Measurements from ENCODE around the gene IBA57.

The IBA57 gene

DNA sequence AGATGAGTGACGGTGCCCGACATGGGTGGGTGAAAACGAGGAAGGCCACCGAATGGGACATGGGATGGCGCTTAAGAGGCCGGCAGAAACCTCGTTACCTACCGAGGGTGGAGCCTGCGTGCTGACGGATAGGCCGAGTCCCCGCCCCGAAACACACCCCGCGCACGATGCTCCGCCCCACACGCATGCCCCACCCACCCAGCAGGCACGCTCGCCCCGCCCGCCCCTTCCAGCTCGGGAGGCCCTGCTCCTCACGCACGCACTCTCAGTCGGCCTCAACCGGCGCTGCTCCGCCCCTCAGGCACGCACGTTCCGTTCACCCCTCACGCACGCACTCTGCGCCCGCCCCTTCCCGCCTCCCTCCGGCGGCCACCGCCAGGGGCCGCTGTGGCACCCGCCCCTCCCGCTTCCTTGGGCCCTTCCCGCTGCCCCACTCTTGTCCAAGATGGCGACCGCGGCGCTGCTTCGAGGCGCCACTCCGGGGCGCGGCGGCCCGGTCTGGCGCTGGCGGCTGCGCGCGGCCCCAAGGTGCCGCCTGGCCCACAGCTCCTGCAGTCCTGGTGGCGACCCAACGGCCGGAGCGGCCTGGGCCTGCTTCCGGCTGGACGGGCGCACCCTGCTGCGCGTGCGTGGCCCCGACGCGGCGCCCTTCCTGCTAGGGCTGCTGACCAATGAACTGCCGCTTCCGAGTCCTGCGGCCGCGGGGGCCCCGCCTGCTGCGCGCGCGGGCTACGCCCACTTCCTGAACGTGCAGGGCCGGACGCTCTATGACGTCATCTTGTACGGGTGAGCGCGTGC, at the start of gene IBA57:
Gene IBA57 (plus strand): TSS at position 433 of the 798 bp plus-strand sequence. CDS start 13 bp downstream, at position 446.
- peak; percentile 96 to 97 for DNase-seq (ENCODE audit: low read depth in 2 of 2)

DNA sequence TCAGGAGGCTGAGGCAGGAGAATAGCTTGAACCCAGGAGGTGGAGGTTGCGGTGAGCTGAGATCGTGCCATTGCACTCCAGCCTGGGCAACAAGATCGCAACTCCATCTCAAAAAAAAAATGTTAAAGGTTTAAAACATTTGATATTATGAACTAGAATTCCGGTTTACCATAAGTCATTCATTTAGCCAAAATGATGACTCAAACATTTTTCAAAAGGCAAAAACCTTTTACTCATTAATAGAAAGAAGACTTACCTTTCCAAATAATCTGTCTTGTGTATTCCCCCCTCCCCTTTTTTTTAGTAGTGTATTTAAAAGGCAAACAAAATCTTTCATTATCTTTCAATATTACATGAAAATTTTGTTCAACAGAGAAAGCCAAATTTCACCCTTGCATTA, 48.3 kb upstream of the IBA57 start:
- DNase-seq (ENCODE audit: low read depth in 2 of 2): no peak

DNA sequence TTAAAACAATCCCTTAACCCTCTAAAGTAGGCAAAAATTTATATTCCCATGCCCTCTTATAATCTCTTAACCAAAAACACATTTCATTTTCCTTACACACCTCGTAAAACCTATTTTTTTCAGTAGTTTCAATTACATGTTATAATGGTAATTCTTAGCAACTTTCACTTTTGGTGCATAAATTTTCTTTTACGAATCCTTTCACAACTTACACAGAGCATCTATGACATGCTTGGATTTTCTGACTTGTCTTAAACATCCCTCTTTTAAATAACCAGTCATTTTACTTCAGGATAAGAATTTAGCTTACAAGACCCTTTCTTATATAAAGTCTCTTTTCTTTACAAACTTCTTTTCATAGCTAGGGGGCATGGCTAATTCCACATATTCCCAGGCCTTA, 47.6 kb upstream of the IBA57 start:
- no peak for DNase-seq (ENCODE audit: low read depth in 2 of 2)

DNA sequence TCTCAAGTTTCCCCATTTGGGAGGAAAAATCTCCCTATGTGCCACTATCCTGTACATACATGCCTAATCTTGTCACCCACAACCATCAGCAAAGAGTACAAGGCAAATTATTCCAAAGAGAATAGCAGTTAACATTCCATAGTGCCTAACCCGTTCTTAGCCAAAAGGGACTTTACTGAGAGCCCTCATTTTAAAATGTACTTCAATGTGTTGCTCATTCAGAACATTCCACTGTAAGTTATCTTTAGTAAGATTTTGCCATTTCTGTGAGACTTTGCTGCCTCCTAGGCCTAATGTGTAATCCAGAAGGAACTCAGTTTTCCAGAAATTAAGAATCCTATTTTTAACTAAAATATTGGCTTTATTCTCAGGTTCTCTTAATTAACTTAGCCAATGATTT, 45.3 kb upstream of the IBA57 start:
- no peak for DNase-seq (ENCODE audit: low read depth in 2 of 2)

DNA sequence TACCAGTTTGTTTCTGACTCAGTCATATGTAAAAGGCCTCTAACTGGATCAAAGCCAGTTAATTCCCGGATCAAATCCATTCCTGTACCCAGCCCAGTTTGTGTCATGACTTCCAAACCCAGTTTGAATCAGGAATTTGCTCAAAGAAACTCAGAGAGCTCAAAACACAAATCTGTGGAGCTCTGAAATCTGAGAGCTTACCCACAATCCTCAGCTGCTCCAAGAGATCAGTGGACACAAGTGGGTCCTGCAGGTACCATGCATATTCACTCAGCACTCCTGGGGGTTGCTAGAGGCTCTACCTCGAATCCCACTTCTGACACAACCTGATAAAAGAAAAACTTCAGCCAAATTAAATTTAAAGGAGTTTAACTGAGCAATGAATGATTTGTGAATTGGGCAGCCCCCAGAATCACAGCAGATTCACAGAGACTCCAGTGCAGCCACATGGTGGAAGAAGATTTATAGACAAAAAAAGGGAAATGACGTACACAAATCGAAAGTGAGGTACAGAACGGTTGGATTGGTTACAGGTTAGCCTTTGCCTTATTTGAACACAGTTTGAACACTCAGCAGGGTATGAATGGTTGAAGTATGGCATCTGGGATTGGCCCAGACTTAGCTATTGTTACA, 44.6 kb upstream of the IBA57 start:
- no peak for DNase-seq (ENCODE audit: low read depth in 2 of 2)

DNA sequence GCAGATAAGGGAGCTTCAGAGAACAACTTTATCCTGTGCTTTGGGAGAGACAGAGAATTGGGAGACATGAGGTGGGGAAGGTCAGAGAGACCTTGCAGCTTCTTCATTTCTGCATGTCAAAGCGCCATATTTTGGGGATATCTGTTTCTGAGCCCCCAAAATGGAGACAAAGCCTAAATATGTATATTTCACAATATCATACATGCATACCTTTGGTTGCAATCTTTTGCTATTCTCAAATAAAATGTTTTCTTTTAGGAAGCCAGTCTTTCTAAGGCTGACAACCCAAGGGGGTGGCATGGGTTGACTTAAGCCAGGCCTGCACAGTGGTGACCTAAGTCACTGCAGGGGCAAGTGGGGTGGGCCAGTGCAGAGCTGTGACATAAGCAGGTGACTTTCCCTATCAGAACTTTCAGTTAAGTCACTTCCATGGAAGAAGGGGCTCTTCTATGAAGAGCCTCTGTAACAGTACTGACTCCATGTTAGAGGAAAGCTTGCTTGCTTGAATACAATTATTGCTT, 42.6 kb upstream of the IBA57 start:
- no peak for DNase-seq (ENCODE audit: low read depth in 2 of 2)

DNA sequence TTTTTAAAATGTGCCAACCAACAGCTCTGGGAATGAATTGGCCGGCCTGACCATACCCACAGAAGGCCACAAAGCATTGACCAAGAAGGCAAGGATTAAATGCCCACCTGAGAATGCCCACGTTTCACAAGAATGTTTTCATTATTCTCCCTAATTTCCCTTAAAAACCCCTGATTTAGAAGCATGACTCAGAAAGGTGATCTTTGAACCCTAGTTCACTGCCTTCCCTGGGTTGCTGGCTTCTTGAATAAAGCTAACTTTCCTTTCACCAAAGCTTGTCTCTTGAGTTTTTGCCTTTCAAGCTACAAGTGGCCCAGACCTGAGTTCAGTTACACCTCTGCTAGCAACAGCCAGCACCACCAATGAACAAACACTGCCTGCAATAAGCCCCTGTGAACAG, 42.1 kb upstream of the IBA57 start:
- DNase-seq (ENCODE audit: low read depth in 2 of 2): no peak

DNA sequence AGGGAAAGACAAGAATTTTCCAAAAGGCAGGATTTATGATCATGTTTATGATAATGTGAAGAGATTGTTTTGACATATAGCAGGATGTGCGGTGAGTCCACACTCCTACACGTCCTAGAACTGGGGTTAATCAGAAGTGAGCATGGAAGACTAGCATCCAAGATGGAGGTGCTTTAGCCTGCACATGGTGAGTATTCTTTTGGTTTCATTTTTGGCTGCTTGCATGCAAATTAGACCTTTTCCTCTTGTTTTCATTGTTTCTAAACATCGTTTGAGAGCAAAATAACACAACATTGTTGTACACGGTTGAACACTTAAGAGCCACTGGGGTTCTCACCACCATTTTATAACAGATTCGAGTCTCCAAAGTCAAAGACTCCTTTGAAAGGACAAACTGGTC, 40.4 kb upstream of the IBA57 start:
- no peak for DNase-seq (ENCODE audit: low read depth in 2 of 2)

DNA sequence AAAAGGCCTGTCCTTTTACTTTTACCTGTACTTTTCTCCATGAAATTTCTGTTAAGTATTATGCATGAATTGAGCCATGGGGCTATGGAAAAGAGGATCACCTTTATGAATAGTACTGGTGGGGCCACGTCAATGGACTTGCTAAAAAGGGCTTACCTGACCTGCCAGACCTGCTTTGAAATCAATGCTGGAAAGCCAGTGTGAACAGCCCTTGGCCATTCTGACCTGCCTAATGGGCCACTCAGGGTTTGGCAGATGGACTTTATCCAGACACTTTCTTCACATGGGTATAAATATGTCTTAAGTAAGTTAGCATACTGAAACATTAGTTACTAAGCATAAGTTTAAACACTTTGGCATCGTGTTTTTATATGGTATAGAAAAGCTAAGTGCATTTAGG, 33.8 kb upstream of the IBA57 start:
- DNase-seq (ENCODE audit: low read depth in 2 of 2): no peak

DNA sequence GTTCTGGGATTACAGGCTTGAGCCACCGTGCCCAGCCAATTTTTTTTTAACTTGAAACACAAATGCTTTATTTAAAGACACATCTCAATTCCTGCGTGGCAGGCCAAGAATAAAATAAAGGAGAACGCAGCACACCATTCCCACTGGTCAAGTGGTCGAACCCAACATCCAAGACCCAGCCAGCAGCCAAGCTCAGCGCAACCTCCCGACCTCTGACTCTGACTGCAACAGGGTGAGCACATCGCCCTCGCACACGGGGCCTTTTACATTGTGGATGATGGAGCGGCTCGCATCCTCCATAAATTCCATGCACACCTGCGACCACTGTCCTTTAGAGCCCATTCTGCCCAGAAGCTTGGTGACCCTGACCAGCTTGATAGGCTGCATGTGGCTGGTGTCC, 31.0 kb upstream of the IBA57 start:
- no peak for DNase-seq (ENCODE audit: low read depth in 2 of 2)

DNA sequence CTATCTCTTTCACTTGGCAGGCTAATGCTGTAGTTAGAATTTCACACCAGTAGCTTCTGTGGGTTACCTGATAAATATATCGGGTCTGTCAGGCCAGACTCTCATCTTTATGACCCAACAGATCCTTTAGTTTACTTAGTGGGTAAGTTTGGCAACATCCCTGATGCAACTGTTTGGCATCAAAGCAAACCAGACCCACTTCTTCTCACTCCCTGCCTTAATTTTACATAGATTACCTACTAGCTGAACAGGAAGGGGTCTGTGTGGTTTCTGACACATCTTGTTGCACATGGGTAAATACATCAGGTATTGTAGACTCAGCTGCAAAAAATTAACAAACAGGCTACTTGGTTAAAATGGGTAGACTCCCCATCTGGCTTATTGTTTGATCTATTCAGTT, 28.7 kb upstream of the IBA57 start:
- no peak for DNase-seq (ENCODE audit: low read depth in 2 of 2)

DNA sequence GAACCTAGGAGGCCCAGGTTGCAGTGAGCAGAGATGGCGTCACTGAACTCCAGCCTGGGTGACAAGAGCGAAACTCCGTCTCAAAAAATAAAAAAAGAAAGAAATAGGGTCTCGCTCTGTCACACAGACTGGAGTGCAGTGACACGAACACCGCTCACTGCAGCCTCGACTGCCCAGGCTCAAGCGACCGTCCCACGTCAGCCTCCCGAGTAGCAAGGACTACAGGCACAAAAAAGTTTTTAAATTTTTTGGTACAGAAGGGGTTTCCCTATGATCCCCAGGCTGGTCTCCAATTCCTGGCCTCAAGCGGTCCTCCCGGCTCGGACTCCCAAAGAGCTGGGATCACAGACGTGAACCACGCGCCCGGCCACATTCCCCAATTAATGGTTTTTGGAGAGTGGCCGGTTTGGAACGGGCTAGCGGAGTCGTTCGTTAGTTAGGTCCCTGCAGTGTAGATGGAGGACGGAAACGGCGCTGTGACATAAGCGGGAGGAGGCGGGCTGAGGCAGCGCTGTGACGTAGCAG, 26.1 kb upstream of the IBA57 start:
- DNase-seq (ENCODE audit: low read depth in 2 of 2): no peak

DNA sequence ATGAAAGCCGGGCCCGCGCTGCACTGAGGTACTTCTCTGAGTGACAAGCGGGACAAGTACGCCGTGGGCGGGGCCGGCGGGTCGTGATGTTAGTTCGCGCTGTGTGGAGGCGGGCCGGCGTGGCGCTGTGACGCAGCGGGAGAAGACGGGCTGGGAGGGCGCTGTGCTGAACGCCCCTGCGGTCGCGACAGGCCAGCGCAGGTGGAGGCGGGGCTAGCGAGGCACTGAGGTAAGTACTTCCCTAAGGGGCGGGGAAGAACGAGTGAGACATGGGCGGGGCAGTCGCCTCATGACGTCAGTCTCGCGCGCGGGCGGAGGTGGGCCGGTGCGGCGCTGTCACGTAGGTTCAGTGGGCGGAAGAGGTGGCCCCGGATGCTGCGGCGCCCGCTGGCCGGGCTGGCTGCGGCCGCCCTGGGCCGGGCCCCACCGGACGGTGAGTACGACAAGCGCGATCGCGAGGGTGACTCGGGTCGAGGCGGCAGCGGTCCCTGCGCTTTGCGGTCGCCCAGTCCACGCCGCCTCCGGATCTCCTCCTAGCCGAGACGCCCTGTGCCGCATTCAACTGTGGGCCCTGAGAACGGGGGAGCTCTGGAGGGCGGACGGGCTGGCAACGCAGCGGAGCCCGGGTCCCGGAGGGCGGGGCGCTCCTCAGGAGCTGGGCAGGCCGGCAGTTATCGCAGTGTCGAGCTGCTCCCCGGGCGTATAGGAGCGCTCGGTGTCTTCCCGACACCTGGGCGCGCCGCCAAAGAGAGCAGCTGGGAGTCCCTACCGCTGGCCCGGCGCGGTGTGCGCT, 25.5 kb upstream of the IBA57 start, which contains the start of gene GUK1:
Gene GUK1 (plus strand): TSS at position 349 of the 793 bp plus-strand sequence. CDS start 24 bp downstream, at position 373.
- DNase-seq (ENCODE audit: low read depth in 2 of 2): peak; percentile 97 to 98

DNA sequence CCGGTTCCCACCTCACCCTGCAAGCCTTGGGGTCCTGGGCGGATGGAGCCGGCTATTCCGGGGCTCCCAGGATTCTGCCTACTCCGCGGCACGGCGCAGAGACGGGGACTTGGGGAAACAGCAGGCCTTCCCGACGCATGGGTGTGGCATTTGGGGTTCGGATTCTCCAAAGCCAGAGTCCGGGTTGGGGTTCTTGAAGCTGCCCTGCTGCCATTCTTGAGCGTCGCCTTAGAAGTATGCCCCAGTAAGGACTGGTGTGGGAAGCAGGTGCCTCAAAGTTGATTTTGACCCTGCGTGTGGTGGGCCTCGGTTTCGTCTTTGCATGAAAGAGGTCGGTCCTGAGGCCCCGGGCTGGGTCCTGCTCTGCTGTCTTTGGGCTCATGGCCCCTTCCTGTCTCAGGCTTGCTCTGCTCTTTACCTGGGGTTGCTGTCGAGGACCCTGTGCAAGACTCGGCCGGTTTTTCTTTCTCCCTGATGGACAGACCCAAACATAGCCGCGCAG, 24.8 kb upstream of the IBA57 start:
- DNase-seq (ENCODE audit: low read depth in 2 of 2): no peak

DNA sequence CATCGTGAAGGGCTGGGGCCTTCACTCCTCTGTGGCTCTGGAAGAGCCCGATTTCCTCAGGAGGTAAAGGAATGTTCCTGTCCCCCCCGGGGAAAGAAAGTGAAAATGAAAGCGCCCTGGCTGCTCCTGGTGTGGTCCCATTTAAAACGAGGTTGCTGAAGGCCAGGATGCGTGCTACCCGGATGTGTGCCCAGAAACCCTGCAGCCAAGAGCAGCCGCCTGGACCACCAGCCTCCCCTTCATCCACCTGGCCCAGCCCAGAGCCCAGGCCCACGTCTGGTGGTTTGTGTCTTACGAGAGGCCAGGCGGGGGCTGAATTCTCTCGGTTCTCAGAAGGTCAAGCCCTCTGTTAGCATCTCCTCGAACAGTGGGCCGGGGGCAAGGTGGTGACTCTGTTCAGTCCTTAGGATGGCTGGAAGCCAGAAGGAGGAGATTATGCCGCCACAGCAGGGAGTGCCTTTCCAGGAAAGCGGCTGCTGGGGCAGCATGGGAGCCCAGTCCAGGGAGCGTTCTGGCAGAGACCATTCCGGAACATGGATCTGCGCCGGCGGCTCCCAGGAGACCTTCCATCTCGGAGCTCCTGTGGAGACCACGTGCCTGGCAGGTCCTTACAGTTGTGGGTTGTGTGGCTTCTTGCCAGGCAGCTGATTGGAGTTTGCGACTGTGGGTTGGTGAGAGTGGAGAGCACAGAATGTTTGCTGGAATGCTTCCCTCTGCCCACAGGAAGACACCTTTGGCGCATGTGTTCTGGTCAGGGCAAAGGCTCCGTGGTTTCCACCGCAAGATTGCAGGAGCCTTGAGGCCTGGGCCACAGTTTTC, 24.2 kb upstream of the IBA57 start:
- no peak for DNase-seq (ENCODE audit: low read depth in 2 of 2)

DNA sequence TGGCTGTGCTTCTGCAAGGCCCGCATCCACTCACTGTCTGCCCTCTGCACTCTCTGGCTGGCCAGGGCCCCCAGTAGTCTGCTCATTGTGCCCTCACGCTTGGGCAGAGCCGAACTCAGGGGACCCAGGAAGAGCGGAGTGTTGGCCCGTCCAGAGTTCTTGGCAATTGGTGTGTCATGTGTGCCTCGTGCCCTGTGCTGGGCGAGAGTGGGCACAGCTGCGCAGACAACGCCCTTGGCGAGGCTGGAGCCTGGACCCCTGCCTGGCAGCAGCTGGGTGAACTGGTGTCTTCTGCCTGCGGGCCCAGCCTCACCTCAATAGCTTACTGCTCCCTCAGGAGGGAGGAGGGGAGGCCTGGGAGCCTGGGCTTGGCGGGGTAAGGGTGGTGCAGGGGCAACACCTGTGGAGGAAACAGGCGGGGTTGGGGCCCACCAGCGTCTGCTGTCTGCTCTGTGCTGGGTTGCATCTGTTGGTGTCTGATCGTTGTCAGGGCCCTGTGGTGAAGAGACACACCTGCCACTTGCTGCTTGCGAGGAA, 23.4 kb upstream of the IBA57 start:
- no peak for DNase-seq (ENCODE audit: low read depth in 2 of 2)

DNA sequence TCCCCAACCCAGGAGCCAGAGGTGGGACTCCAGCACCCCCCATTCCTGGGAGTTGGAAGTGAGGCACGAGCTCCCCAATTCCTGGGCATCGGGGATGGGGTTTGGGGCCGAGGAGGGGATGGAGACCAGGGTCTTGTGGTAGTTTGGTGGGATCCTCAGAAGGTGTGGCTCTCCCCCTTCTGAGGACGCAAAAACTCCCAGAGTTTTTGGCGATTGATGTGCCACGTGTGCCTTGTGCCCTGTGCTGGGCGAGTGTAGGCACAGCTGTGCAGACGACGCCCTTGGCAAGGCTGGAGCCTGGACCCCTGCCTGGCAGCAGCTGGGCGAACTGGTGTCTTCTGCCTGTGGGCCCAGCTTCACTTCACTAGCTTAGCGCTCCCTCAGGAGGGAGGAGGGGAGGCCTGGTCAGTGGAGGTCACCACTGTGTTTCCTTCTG, 22.9 kb upstream of the IBA57 start:
- no peak for DNase-seq (ENCODE audit: low read depth in 2 of 2)

DNA sequence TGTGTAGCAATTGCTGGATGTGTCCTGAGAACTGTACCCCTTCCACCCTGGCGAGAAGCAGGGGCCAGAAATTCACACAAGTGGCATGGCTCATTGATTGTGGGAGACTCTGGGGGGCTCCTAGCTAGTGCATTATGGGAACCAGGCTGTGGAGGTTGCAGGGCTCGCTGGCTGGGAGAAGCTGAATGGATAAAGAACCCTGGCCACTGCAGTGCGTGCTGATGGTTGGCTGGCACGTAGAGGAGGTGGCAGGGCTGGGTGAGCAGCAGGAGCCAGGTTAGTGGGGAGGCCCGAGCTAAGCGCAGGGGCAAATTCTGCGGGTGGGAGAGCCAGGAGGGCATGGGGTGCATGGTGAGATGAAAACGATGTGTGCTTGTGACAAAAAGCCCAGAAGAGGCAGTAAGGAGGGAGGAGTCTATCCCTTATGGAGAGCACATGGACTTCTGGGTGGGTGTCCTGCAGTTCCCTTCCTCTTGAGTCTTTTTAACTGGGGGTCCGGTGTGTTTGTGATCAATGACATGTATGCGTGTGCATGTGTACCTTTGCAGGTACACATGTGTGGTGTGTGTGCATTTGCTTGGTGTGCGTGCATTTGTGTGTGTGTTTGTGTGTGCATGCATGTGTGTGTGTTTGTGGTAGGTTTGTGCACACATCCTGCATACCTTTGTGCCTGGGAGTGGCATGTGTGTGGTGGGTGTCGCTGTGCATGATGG, 22.0 kb upstream of the IBA57 start:
- no peak for DNase-seq (ENCODE audit: low read depth in 2 of 2)

DNA sequence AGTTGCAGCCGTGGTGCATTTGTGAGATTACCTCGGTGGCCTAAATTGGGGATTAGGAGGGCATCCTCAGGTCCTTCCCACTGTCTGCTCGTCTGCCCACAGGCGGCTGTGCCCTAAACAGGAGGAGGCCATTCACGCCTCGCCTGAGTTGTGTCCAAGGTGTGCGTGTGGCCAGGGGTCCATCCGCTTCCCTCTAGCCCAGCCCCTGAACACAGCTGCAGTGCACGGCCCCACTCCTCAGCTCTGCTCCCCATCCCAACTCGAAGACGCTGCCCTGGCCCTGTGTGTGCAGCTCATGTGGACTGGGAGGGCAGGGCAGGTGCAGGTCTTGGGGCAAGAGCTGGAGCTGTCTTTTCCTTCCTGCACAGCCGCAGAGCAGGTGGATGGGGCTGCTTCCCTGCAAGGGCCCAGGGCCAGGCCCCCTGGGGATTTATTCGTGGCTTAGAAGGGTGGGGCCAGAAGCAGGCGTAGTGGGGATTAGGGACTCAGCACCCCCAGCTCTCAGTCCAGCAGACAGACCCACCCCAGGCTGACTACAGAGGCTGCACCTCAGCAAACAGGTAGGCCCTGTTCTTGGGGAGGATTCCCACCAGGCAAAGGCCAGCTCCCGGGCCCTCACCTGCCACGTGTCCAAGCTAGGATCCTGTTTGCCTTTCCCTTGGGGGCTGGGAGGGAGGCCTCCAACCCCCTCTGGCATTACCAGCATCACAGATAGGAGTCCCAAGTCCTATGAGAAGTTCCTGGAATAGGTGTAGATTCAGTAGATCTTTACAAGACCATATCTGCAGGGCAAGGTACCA, 21.2 kb upstream of the IBA57 start:
- no peak for DNase-seq (ENCODE audit: low read depth in 2 of 2)

All from fibroblast of skin of left biceps (primary cell).